Ureter (tissue), 1 donor: ENCODE results near the gene MEGF8. TPM values are rescaled to one million over a fixed set of nuclear protein-coding genes. Genes with fewer than 3 reads are reported as not detected.
A peak's percentile ranks its signal among the peaks of the same experiment; 100 is the strongest.

ENCODE experiments used
- DNase-seq: peaks from one replicate; pipeline ENCODE4 v3.0.0-alpha.2; 2020; ENCODE audit warnings: low spot score
- total RNA-seq: library from RNA; stranded (reverse); gene quantifications from one replicate; pipeline ENCODE4 v1.2.4, GENCODE V29; 2023
- donor health status: DM: yes; HTN: yes; CAD: no.

The MEGF8 gene
- total RNA-seq, 1 donor from 2014 or later: 22.0 TPM

- no peak for DNase-seq
Observed at GRCh38 chr19:42378225-42379215, 53.1 kb downstream of the MEGF8 start.

GRCh38 chr19:42380155-42380554 is 54.7 kb downstream of the MEGF8 start:
- DNase-seq: no peak

- DNase-seq: peak; percentile 61
Observed at GRCh38 chr19:42386974-42387707, 61.7 kb downstream of the MEGF8 start.

- DNase-seq: no peak
Observed at GRCh38 chr19:42388851-42389489, 63.5 kb downstream of the MEGF8 start.

GRCh38 chr19:42389899-42390298 is 64.5 kb downstream of the MEGF8 start, which contains the start of gene CNFN:
Gene CNFN (minus strand): TSS chr19:42390297. CDS start chr19:42389037, 1,260 bp downstream.
- DNase-seq: no peak

GRCh38 chr19:42392165-42392564 is 66.7 kb downstream of the MEGF8 start:
- DNase-seq: no peak

GRCh38 chr19:42394751-42395150 is 69.3 kb downstream of the MEGF8 start:
- DNase-seq: no peak

- DNase-seq: peak; percentile 99
Observed at GRCh38 chr19:42396381-42397262, 71.2 kb downstream of the MEGF8 start.

- no peak for DNase-seq
Observed at GRCh38 chr19:42397263-42398166, 72.1 kb downstream of the MEGF8 start.

GRCh38 chr19:42400404-42400803 is 75.0 kb downstream of the MEGF8 start:
- DNase-seq: no peak

GRCh38 chr19:42401365-42402303 is 76.2 kb downstream of the MEGF8 start:
- peak; percentile 87 for DNase-seq

- DNase-seq: no peak
Observed at GRCh38 chr19:42402376-42403116, 77.1 kb downstream of the MEGF8 start.

- no peak for DNase-seq
Observed at GRCh38 chr19:42403586-42403985, 78.2 kb downstream of the MEGF8 start.

- DNase-seq: no peak
Observed at GRCh38 chr19:42406111-42406510, 80.7 kb downstream of the MEGF8 start.

- no peak for DNase-seq
Observed at GRCh38 chr19:42407085-42407815, 81.8 kb downstream of the MEGF8 start.

GRCh38 chr19:42407816-42408175 is 82.4 kb downstream of the MEGF8 start:
- no peak for DNase-seq

- DNase-seq: no peak
Observed at GRCh38 chr19:42409477-42409876, 84.0 kb downstream of the MEGF8 start.

- no peak for DNase-seq
Observed at GRCh38 chr19:42410371-42410770, 84.9 kb downstream of the MEGF8 start.
